Transverse colon (tissue), 4 donors: ENCODE data around the gene SHMT2. TPM values are rescaled to one million over a fixed set of nuclear protein-coding genes. Genes with fewer than 3 reads are reported as not detected.

Source experiments
- DNase-seq: peaks from one replicate; pipeline ENCODE4 v3.0.0-alpha.2; 2019
- H3K27ac ChIP-seq, 4 donors: fragments of 200-600 bp; sonication (generic); 2 replicates each; pipeline ENCODE4 v1.5.1; 2016 to 2018; ENCODE audit warnings: inconsistent platforms in 4 of 4
- H3K27me3 ChIP-seq: fragments of 200-600 bp; sonication (generic); 2 replicates; pipeline ENCODE4 v1.5.1; 2017; ENCODE audit warnings: inconsistent platforms
- H3K36me3 ChIP-seq, 4 donors: fragments of 200-600 bp; sonication (generic); 2 replicates each; pipeline ENCODE4 v1.5.1; 2017 to 2019; ENCODE audit warnings: inconsistent platforms in 4 of 4
- H3K4me1 ChIP-seq, 4 donors: fragments of 200-600 bp; sonication (generic); 2 replicates each; pipeline ENCODE4 v1.5.1; 2017 to 2020; ENCODE audit warnings: inconsistent platforms in 4 of 4
- H3K4me3 ChIP-seq, 4 donors: fragments of 200-600 bp; sonication (generic); 1 replicate in 1 of 4; 2 replicates in 3 of 4; pipeline versions ENCODE4 v1.5.1 to v1.6.1; 2017 to 2019; ENCODE audit warnings: inconsistent platforms in 4 of 4
- H3K9me3 ChIP-seq, 2 donors: fragments of 200-600 bp; sonication (generic); 2 replicates each; pipeline ENCODE4 v1.5.1; 2017 to 2019; ENCODE audit warnings: inconsistent platforms in 2 of 2
- EP300 ChIP-seq: sonication (generic); formaldehyde crosslinking; IDR thresholded peaks from one replicate; pipeline ENCODE4 v1.6.1; 2017; ENCODE audit warnings: antibody characterized with exemption, low read depth
- POLR2A ChIP-seq: fragments of 450-650 bp; IDR thresholded peaks from one replicate; pipeline ENCODE4 v1.6.1; 2016; ENCODE audit warnings: antibody characterized with exemption, mild to moderate bottlenecking, moderate library complexity
- POLR2AphosphoS5 ChIP-seq, 3 donors: sonication (generic); formaldehyde crosslinking; IDR thresholded peaks; one replicate each; pipeline ENCODE4 v1.6.1; 2016; ENCODE audit warnings: antibody characterized with exemption in 3 of 3
- WGBS, 2 donors: methylation state at CpG; one replicate each; pipeline ENCODE4 v1.1.5; 2018; ENCODE audit warnings: low coverage in 1 of 2; 5-methylcytosine and 5-hydroxymethylcytosine counted together
- in situ Hi-C, 4 donors: fragments of 200-750 bp; cut with MboI; loops; one replicate each; pipeline versions ENCODE4 v1.15.0 to v1.15.1; 2017; ENCODE audit warnings: low sequenced_read_pairs in 3 of 4, low pct_ligation_motif_present in 1 of 4, low pct_unique_long_range_greater_than_20kb in 1 of 4
- intact Hi-C: fragments of 100-400 bp; cut with DNase I; formaldehyde crosslinking; loops from one replicate; pipeline ENCODE4 v1.15.1; 2023; ENCODE audit warnings: low total_unique reads
- total RNA-seq, 4 donors: library from RNA; depleted of rRNA; stranded (reverse); fragments of >200 nt; gene quantifications; one replicate each; pipeline ENCODE4 v1.1.0, GENCODE V29; 2016
- TF ChIP-seq, protein P1 (sequence below), 5 experiments: fragments of 200-600 bp in 3 of 5; fragments of 450-650 bp in 2 of 5; sonication (generic) in 3 of 5; IDR thresholded peaks; 1 replicate in 2 of 5; 2 replicates in 3 of 5; pipeline ENCODE4 v1.5.1; 2016 to 2017; ENCODE audit warnings: antibody characterized with exemption in 5 of 5, inconsistent platforms in 3 of 5, mild to moderate bottlenecking in 2 of 5, moderate library complexity in 1 of 5

SHMT2 gene
- total RNA-seq, 4 donors from 2014 or later, result 29.2 to 104 (median 33.4) TPM

DNA sequence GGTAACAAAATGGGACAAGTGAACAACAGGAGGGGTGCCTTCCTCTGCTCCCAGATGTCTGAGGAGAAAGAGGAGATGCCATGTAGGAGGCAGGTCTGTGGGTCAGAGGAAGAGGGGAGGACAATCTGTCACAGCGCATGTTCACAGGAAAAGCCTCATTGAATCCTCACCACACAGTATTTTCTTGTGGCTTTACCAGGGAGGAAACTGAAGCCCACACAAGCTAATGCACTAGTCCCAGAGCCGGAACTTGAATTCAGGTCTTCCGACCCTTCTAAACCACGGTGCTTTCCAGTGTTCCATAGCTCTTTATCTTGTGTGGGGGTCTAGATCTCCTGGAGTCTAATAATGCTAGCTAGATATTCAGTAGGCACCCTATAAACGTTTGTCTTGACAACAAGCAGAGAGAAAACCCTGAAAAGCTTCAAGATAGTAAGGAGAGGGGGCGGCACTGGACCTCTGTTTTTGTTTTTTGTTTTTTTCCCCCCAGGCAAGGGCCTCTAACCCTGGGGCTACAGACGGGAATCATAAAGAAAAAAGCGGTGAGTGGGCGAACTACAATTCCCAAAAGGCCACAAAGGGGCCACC, 371 bp upstream of the SHMT2 start:
- Histone ChIP-seq H3K9me3 (no peaks in the 10 kb centered on the region), H3K27ac (peak overlapping the region in 3 of 4 donors; percentile 74 to 84 (median 76)), H3K4me1 (peaks cover 19 to 48% (median 31%) of the 10 kb centered on the region in 4 donors), H3K36me3 (peaks cover 0 to 16% (median 0%) of the 10 kb centered on the region in 4 donors), H3K4me3 (peak overlapping the region in 3 of 4 donors; percentile 51 to 75 (median 58)), H3K27me3 (peaks cover 32% of the 10 kb centered on the region)
- DNase-seq, result no peak
- intact Hi-C loops (no loop called here), in situ Hi-C loops (no loop called here)
- no peak for TF ChIP-seq EP300
- TF ChIP-seq, protein P1, sequence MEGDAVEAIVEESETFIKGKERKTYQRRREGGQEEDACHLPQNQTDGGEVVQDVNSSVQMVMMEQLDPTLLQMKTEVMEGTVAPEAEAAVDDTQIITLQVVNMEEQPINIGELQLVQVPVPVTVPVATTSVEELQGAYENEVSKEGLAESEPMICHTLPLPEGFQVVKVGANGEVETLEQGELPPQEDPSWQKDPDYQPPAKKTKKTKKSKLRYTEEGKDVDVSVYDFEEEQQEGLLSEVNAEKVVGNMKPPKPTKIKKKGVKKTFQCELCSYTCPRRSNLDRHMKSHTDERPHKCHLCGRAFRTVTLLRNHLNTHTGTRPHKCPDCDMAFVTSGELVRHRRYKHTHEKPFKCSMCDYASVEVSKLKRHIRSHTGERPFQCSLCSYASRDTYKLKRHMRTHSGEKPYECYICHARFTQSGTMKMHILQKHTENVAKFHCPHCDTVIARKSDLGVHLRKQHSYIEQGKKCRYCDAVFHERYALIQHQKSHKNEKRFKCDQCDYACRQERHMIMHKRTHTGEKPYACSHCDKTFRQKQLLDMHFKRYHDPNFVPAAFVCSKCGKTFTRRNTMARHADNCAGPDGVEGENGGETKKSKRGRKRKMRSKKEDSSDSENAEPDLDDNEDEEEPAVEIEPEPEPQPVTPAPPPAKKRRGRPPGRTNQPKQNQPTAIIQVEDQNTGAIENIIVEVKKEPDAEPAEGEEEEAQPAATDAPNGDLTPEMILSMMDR (IDR thresholded peaks at IDR 0.05), result peak; percentile 10 to 55 (median 30)
- WGBS, 2 donors, result 12% methylated on average over 9 of the region's 9 CpGs; no CpG with 5 or more reads in 1 of the 2 donors

DNA sequence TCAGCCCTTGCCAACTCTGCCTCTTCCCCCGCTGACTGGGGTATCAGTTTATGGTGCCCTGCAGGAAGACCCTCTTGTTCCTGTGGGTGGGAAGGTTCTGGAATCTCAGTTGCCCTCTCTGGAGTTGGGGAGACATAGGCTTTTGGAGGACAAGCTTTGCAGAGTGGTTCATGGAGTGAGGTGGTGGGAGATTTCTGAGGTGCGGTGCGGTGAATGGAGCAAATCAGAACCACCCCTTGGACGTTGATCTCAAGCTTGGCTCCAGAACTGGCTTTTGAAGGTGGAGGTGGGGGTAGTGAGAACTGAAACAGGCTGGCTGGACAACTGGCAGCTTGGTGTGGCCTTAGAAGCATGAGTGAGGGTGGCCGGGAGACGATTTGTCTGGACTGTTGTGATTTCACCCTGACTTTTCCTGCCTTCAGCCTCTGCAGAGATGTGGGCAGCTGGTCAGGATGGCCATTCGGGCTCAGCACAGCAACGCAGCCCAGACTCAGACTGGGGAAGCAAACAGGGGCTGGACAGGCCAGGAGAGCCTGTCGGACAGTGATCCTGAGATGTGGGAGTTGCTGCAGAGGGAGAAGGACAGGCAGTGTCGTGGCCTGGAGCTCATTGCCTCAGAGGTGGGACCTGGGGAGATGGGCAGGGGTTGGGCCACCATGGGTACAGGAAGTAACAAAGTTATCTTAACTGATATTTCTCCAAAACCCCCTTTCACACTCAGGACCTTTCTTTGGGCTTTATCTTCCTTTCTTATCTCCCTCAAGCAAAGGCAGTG, 1.1 kb downstream of the SHMT2 start:
- in situ Hi-C loops, result no loop called here
- 45% methylated on average over 10 of the region's 10 CpGs; no CpG with 5 or more reads in 1 of the 2 donors for WGBS, 2 donors
- peak overlapping the region in 3 of 4 donors; percentile 74 to 84 (median 76) for H3K27ac ChIP-seq

DNA sequence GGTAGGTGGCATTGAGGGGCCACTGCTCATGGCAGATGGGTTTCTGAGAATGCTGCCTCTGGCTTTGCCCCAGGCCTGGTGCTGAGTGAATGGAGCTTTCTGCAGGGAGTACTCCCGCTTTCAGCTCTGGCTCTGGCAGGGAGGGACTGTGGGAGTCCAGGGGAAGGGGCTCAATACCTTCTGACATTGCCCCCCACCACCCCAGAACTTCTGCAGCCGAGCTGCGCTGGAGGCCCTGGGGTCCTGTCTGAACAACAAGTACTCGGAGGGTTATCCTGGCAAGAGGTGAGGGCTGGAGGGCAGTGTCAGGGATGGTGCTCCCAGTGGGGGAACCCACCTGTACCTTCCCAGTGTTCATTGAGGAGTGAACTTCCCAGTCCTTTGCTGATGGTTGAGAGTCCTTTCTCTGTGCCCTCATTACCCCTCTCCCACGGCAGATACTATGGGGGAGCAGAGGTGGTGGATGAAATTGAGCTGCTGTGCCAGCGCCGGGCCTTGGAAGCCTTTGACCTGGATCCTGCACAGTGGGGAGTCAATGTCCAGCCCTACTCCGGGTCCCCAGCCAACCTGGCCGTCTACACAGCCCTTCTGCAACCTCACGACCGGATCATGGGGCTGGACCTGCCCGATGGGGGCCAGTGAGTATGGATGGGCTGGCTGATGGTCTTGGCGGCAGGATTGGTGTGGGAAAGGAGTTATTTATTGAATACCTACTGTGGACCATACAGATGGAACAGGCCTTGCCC, 1.9 kb downstream of the SHMT2 start:
- peaks cover 22% of the 10 kb centered on the region for H3K27me3 ChIP-seq
- H3K36me3 ChIP-seq, result peaks cover 0 to 16% (median 0%) of the 10 kb centered on the region in 4 donors
- H3K9me3 ChIP-seq, result no peaks in the 10 kb centered on the region
- H3K4me1 ChIP-seq, result peaks cover 14 to 34% (median 23%) of the 10 kb centered on the region in 4 donors
- in situ Hi-C loops, result no loop called here
- 95% methylated on average over 13 of the region's 13 CpGs; no CpG with 5 or more reads in 1 of the 2 donors for WGBS, 2 donors
- H3K27ac ChIP-seq, result no peak overlapping the region
- intact Hi-C loops, result no loop called here
- DNase-seq, result no peak
- no peak overlapping the region for H3K4me3 ChIP-seq
- TF ChIP-seq EP300 (no peak), POLR2AphosphoS5 (IDR thresholded peaks at IDR 0.05) (no peak), POLR2A (no peak)
- TF ChIP-seq, protein P1 (IDR thresholded peaks at IDR 0.05), result no peak

More for the DNA sequence above, 1.1 kb downstream of the SHMT2 start:
- Histone ChIP-seq H3K27me3 (peaks cover 22% of the 10 kb centered on the region), H3K4me1 (peaks cover 14 to 39% (median 25%) of the 10 kb centered on the region in 4 donors), H3K36me3 (peaks cover 0 to 16% (median 0%) of the 10 kb centered on the region in 4 donors), H3K4me3 (peak overlapping the region; percentile 51 to 78 (median 66)), H3K9me3 (no peaks in the 10 kb centered on the region)
- TF ChIP-seq POLR2A (no peak), EP300 (no peak), POLR2AphosphoS5 (IDR thresholded peaks at IDR 0.05) (no peak)
- TF ChIP-seq, protein P1 (IDR thresholded peaks at IDR 0.05), result no peak
- DNase-seq, result no peak
- intact Hi-C loops, result no loop called here
